ENCODE measurements around the gene ATP6V1C2. TPM values are rescaled to one million over a fixed set of nuclear protein-coding genes. Genes with fewer than 3 reads are reported as not detected.

Gene ATP6V1C2
- total and polyA plus RNA-seq, 9 of the 15 experiments (the other 6 are each of a cell fraction or from before 2014, with no cell fraction given): 0.01 to 0.31 (median 0.10) TPM; not detected in 4

DNA sequence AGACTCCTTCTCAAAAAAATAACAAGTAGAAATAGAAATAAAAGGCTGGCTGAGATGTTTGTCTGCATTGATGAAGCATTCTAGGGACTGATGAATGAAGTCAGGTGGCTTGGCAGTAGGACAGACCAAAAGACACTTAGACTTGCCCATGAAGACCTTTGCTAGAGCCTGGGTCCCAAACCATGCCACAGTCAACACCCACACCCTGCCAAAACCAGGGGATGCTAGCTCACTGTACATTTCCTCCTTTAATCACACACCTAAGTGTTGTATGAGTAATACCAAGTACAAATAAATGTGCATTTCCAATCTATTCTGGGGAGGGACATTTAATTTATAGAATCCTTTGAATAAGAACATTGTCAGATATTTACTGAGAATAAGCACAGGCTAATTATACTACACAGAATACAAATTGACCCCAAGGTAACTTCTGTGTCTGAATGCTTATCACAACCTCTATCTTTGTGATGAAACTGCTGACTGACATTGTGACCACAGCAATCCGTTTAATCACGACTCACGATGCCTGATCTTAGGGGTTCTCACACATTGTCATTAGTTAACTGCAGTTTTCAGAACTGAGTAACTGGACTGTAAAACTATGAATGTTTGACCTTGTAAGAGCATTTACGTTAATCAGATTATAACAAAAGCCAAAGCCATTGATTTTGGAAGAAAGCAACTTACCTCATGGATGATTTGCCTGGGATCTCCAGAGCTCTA is 21.2 kb upstream of the ATP6V1C2 start (continued):
- TF ChIP-seq, protein P1, sequence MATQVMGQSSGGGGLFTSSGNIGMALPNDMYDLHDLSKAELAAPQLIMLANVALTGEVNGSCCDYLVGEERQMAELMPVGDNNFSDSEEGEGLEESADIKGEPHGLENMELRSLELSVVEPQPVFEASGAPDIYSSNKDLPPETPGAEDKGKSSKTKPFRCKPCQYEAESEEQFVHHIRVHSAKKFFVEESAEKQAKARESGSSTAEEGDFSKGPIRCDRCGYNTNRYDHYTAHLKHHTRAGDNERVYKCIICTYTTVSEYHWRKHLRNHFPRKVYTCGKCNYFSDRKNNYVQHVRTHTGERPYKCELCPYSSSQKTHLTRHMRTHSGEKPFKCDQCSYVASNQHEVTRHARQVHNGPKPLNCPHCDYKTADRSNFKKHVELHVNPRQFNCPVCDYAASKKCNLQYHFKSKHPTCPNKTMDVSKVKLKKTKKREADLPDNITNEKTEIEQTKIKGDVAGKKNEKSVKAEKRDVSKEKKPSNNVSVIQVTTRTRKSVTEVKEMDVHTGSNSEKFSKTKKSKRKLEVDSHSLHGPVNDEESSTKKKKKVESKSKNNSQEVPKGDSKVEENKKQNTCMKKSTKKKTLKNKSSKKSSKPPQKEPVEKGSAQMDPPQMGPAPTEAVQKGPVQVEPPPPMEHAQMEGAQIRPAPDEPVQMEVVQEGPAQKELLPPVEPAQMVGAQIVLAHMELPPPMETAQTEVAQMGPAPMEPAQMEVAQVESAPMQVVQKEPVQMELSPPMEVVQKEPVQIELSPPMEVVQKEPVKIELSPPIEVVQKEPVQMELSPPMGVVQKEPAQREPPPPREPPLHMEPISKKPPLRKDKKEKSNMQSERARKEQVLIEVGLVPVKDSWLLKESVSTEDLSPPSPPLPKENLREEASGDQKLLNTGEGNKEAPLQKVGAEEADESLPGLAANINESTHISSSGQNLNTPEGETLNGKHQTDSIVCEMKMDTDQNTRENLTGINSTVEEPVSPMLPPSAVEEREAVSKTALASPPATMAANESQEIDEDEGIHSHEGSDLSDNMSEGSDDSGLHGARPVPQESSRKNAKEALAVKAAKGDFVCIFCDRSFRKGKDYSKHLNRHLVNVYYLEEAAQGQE (IDR thresholded peaks at IDR 0.05; ENCODE audit: borderline replicate concordance): peak; percentile 11; the same call in 1 of the 2 replicates
- TF ChIP-seq, protein P1 (CRISPR knock-in tag; IDR thresholded peaks at IDR 0.05; ENCODE audit: low read depth): no peak
- TF ChIP-seq KAT2B (IDR thresholded peaks at IDR 0.05; ENCODE audit: low read depth, low read length): no peak
- TF ChIP-seq LARP7 (IDR thresholded peaks at IDR 0.05): no peak
- peak; percentile 7 for TF ChIP-seq MEIS2 (IDR thresholded peaks at IDR 0.05; ENCODE audit: partially characterized antibody)
- no peak for TF ChIP-seq CEBPG (CRISPR knock-in tag; IDR thresholded peaks at IDR 0.05)
- no peak for TF ChIP-seq CEBPG (tag; conservative IDR thresholded peaks at IDR 0.05 in 1 of 2, IDR thresholded peaks at IDR 0.05 in 1 of 2)
- no peak for TF ChIP-seq ZNF717 (CRISPR knock-in tag; IDR thresholded peaks at IDR 0.05)
- TF ChIP-seq SRF (CRISPR knock-in tag; IDR thresholded peaks at IDR 0.05): no peak
- no peak for TF ChIP-seq RBBP5 (IDR thresholded peaks at IDR 0.05; ENCODE audit: borderline replicate concordance, insufficient read depth, low read length, poor library complexity, severe bottlenecking)
- no peak for TF ChIP-seq SOX6 (IDR thresholded peaks at IDR 0.05)
- no peak for TF ChIP-seq ILK (tag; IDR thresholded peaks at IDR 0.05; ENCODE audit: borderline replicate concordance, low read depth)

Data from K562 (cell line).